Tibial nerve (tissue), 4 donors: Measurements from ENCODE around the gene SLCO3A1. TPM values are rescaled to one million over a fixed set of nuclear protein-coding genes. Genes with fewer than 3 reads are reported as not detected.
A peak's percentile ranks its signal among the peaks of the same experiment; 100 is the strongest.

Source experiments
- DNase-seq, 2 donors: peaks; one replicate each; pipeline ENCODE4 v3.0.0-alpha.2; 2019; ENCODE audit warnings: low spot score in 2 of 2
- H3K27ac ChIP-seq, 4 donors: fragments of 200-600 bp; sonication (generic) in 3 of 4; one replicate each; pipeline ENCODE4 v1.5.1; 2017 to 2019; ENCODE audit warnings: mild to moderate bottlenecking in 1 of 4
- H3K27me3 ChIP-seq, 2 donors: fragments of 200-600 bp; sonication (generic) in 1 of 2; one replicate each; pipeline versions ENCODE4 v1.5.1 to v1.6.0; 2017 to 2019
- H3K36me3 ChIP-seq, 3 donors: fragments of 200-600 bp; sonication (generic); one replicate each; pipeline ENCODE4 v1.5.1; 2018 to 2019
- H3K4me1 ChIP-seq, 4 donors: fragments of 200-600 bp; sonication (generic) in 3 of 4; one replicate each; pipeline ENCODE4 v1.5.1; 2017 to 2019
- H3K4me3 ChIP-seq, 4 donors: fragments of 200-600 bp; sonication (generic) in 3 of 4; one replicate each; pipeline ENCODE4 v1.5.1; 2017 to 2019; ENCODE audit warnings: mild to moderate bottlenecking in 1 of 4, moderate library complexity in 1 of 4
- H3K9me3 ChIP-seq, 4 donors: fragments of 200-600 bp; sonication (generic) in 3 of 4; one replicate each; pipeline ENCODE4 v1.5.1; 2017 to 2019
- EP300 ChIP-seq, 2 donors: sonication (generic); formaldehyde crosslinking; IDR thresholded peaks; one replicate each; pipeline ENCODE4 v1.6.1; 2017; ENCODE audit warnings: antibody characterized with exemption in 2 of 2, mild to moderate bottlenecking in 1 of 2
- POLR2A ChIP-seq, 2 donors: fragments of 450-650 bp; IDR thresholded peaks; one replicate each; pipeline ENCODE4 v1.6.1; 2017; ENCODE audit warnings: antibody characterized with exemption in 2 of 2, mild to moderate bottlenecking in 2 of 2, moderate library complexity in 2 of 2
- WGBS, 2 donors: methylation state at CpG; one replicate each; pipeline ENCODE4 v1.1.5; 2018; 5-methylcytosine and 5-hydroxymethylcytosine counted together
- total RNA-seq, 4 donors: library from RNA; depleted of rRNA; stranded (reverse); fragments of >200 nt; gene quantifications; one replicate each; pipeline ENCODE4 v1.1.0, GENCODE V29; 2016
- TF ChIP-seq, protein P1 (sequence below), 5 experiments: fragments of 200-600 bp in 3 of 5; fragments of 450-650 bp in 2 of 5; sonication (generic) in 3 of 5; IDR thresholded peaks; one replicate each; pipeline ENCODE4 v1.5.1; 2016 to 2019; ENCODE audit warnings: antibody characterized with exemption in 5 of 5, mild to moderate bottlenecking in 3 of 5, moderate library complexity in 2 of 5

Gene SLCO3A1
- total RNA-seq, 4 donors from 2014 or later: 13.8 to 20.2 (median 14.3) TPM

DNA sequence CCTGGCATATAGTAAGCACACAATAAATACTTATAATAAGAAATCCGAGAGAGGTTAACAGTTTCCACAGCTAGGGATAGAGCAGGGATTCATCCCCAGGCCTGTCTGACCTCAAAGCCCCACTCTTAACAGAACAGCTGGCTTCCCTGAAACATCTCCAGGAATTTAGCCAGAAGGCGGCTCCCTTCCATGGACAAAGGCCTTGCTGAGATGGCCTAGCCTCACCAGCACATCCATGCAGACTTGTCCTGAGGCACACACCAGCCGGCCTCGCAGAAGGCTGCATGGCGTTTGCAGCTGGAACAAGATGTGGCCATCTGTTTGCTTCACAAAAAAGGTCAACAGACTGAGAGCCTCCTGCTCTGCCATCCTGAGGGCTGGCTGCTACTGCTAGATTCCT is 245.4 kb downstream of the SLCO3A1 start:
- peaks cover 0 to 9% (median 0%) of the 10 kb centered on the region in 3 donors for H3K36me3 ChIP-seq
- peak in 1 of 2 donors; percentile 28 for DNase-seq
- H3K4me3 ChIP-seq: no peak overlapping the region
- peaks cover 0 to 8% (median 0%) of the 10 kb centered on the region in 4 donors for H3K4me1 ChIP-seq
- TF ChIP-seq EP300 (IDR thresholded peaks at IDR 0.05): no peak
- TF ChIP-seq, protein P1, sequence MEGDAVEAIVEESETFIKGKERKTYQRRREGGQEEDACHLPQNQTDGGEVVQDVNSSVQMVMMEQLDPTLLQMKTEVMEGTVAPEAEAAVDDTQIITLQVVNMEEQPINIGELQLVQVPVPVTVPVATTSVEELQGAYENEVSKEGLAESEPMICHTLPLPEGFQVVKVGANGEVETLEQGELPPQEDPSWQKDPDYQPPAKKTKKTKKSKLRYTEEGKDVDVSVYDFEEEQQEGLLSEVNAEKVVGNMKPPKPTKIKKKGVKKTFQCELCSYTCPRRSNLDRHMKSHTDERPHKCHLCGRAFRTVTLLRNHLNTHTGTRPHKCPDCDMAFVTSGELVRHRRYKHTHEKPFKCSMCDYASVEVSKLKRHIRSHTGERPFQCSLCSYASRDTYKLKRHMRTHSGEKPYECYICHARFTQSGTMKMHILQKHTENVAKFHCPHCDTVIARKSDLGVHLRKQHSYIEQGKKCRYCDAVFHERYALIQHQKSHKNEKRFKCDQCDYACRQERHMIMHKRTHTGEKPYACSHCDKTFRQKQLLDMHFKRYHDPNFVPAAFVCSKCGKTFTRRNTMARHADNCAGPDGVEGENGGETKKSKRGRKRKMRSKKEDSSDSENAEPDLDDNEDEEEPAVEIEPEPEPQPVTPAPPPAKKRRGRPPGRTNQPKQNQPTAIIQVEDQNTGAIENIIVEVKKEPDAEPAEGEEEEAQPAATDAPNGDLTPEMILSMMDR (IDR thresholded peaks at IDR 0.05): no peak
- TF ChIP-seq POLR2A (IDR thresholded peaks at IDR 0.05): no peak
- no peaks in the 10 kb centered on the region for H3K27me3 ChIP-seq
- H3K9me3 ChIP-seq: no peaks in the 10 kb centered on the region
- 51 to 71% methylated on average over 3 to 5 of the region's 5 CpGs for WGBS, 2 donors
- no peak overlapping the region for H3K27ac ChIP-seq

DNA sequence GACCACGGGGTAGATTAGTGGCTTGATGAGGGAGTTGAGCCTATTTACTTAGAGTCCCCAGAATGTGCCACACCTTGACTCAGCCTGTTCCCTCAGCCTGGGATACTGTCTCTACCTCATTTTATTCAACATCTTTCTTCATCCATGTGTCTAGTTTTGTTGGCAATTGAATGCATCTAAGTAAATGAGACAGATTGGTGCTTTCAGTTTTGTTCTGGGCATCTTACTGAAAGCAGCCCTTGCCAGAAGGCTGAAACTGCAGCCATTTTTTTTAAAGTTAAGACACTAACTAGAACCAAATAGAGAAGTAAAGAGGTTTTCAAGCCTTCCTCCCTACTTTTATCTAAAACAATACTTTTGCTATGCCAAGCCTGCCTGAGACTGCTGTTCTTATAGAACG is 246.8 kb downstream of the SLCO3A1 start:
- no peak overlapping the region for H3K27ac ChIP-seq
- WGBS, 2 donors: 92 to 96% methylated on average over 2 of the region's 2 CpGs
- peaks cover 0 to 8% (median 0%) of the 10 kb centered on the region in 4 donors for H3K4me1 ChIP-seq
- DNase-seq: no peak
- TF ChIP-seq POLR2A (IDR thresholded peaks at IDR 0.05) (no peak), EP300 (IDR thresholded peaks at IDR 0.05) (no peak)
- TF ChIP-seq, protein P1 (IDR thresholded peaks at IDR 0.05): no peak
- H3K4me3 ChIP-seq: no peak overlapping the region
- no peaks in the 10 kb centered on the region for H3K9me3 ChIP-seq
- peaks cover 0 to 15% (median 0%) of the 10 kb centered on the region in 3 donors for H3K36me3 ChIP-seq
- no peaks in the 10 kb centered on the region for H3K27me3 ChIP-seq

DNA sequence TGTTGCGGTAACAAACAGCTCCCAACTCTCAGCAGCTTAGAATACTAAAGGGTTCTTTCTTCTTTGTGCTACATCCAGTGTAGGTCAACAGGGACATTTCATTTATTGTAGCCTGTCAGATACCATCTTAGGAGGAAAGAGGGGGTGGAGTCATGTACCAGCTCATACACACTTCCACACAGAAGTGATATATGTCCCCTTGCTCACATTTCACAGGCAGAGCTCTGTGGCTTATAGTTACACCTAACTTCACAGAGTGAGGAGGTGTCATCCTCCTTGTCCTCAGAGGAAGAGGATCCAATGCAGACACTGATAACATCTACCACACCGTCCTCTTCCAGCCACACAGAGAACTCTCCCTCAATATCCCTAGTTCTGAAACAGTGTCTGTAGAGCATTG is 247.2 kb downstream of the SLCO3A1 start:
- Histone ChIP-seq H3K4me1 (peaks cover 0 to 8% (median 0%) of the 10 kb centered on the region in 4 donors), H3K9me3 (no peaks in the 10 kb centered on the region), H3K36me3 (peaks cover 0 to 17% (median 0%) of the 10 kb centered on the region in 3 donors), H3K27me3 (no peaks in the 10 kb centered on the region), H3K27ac (no peak overlapping the region), H3K4me3 (no peak overlapping the region)
- no peak for DNase-seq
- WGBS, 2 donors: 96% methylated on average over 2 of the region's 2 CpGs
- TF ChIP-seq, protein P1 (IDR thresholded peaks at IDR 0.05): no peak
- no peak for TF ChIP-seq POLR2A (IDR thresholded peaks at IDR 0.05)
- TF ChIP-seq EP300 (IDR thresholded peaks at IDR 0.05): no peak

DNA sequence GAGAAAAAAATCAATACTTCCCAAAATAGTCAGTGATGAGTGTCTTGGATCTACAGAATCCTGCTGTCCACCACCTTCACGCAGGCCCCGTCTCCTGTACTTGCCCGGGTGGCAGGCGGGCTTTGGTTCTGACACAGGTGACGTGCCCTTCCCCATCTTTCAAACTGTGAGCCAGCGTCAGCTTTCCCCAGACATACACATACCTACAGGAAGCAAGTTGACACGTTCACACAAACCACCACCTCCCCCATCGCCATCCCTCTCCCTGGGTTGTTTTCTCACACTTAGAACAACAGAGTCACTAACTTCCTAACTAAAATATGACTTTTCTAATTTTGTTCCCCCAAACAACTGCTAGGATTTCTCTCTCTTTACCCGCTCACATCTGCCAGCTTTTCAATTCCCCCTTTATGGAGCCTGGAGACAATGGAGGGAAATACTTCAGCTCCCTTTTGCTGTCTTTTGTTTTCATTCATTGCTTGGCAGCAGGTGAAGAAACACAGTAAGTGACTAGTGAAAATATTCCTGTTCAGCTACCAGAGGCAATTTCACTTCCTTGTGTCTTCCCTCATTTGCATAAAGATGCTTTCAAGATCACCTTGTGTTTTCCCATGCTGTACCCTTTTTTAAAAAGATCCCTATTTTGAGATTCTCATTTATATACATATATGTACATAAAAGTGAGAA is 248.3 kb downstream of the SLCO3A1 start:
- no peaks in the 10 kb centered on the region for H3K27me3 ChIP-seq
- H3K4me3 ChIP-seq: no peak overlapping the region
- 86 to 87% methylated on average over 9 of the region's 9 CpGs for WGBS, 2 donors
- no peaks in the 10 kb centered on the region for H3K9me3 ChIP-seq
- peaks cover 0 to 12% (median 0%) of the 10 kb centered on the region in 3 donors for H3K36me3 ChIP-seq
- no peak for DNase-seq
- peaks cover 0 to 8% (median 0%) of the 10 kb centered on the region in 4 donors for H3K4me1 ChIP-seq
- TF ChIP-seq POLR2A (IDR thresholded peaks at IDR 0.05) (no peak), EP300 (IDR thresholded peaks at IDR 0.05) (no peak)
- TF ChIP-seq, protein P1 (IDR thresholded peaks at IDR 0.05): no peak
- no peak overlapping the region for H3K27ac ChIP-seq

DNA sequence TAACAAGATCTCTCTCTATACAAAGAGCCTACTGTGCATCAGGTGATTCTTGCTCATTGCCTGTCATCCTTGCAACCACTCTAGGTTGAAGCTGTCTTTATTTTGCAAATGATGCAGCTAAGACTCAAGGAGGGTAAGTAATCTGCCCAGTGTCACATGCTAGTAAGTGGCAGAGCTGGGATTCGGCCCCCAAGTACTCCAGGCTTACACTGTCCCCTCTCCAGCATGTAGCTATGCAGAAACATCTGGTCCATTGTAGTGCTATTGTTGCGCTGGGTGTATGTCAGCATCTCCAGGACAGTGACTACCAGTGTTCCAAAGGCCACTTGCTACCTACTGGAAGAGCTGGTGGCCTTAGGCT is 248.9 kb downstream of the SLCO3A1 start:
- Histone ChIP-seq H3K27ac (no peak overlapping the region), H3K4me1 (peaks cover 0 to 6% (median 0%) of the 10 kb centered on the region in 4 donors), H3K4me3 (no peak overlapping the region), H3K36me3 (peaks cover 0 to 16% (median 0%) of the 10 kb centered on the region in 3 donors), H3K27me3 (no peaks in the 10 kb centered on the region), H3K9me3 (no peaks in the 10 kb centered on the region)
- DNase-seq: no peak
- 91 to 96% methylated on average over 2 of the region's 2 CpGs for WGBS, 2 donors
- TF ChIP-seq POLR2A (IDR thresholded peaks at IDR 0.05) (no peak), EP300 (IDR thresholded peaks at IDR 0.05) (no peak)
- TF ChIP-seq, protein P1 (IDR thresholded peaks at IDR 0.05): no peak
